Ishikawa (cell line): ENCODE results near the gene MARCKS.

ENCODE experiments used
- CREB1 ChIP-seq: IDR thresholded peaks from 2 replicates; pipeline ENCODE4 v1.6.1; 2012; ENCODE audit warnings: low read depth
- EP300 ChIP-seq: IDR thresholded peaks from 2 replicates; pipeline ENCODE4 v1.6.1; 2012; ENCODE audit warnings: borderline replicate concordance
- MAX ChIP-seq: IDR thresholded peaks from 2 replicates; pipeline ENCODE4 v1.6.1; 2012
- NFIC ChIP-seq: IDR thresholded peaks from 2 replicates; pipeline ENCODE4 v1.6.1; 2012
- RAD21 ChIP-seq: IDR thresholded peaks from 2 replicates; pipeline ENCODE4 v1.6.1; 2012; ENCODE audit warnings: low read depth
- REST ChIP-seq: IDR thresholded peaks from 2 replicates; pipeline ENCODE4 v1.6.1; 2012; ENCODE audit warnings: low read depth, mild to moderate bottlenecking
- TCF12 ChIP-seq: IDR thresholded peaks from 2 replicates; pipeline ENCODE4 v1.6.1; 2012; ENCODE audit warnings: low read depth
- USF1 ChIP-seq: IDR thresholded peaks from 2 replicates; pipeline ENCODE4 v1.6.1; 2012
- ZBTB7A ChIP-seq: IDR thresholded peaks from 2 replicates; pipeline ENCODE4 v1.6.1; 2012; ENCODE audit warnings: low read depth

GRCh38 chr6:113870917-113871316, 13.8 kb downstream of the MARCKS start:
- TF ChIP-seq REST = no peak
- no peak for TF ChIP-seq CREB1
- no peak for TF ChIP-seq TCF12
- TF ChIP-seq RAD21 = no peak
- TF ChIP-seq ZBTB7A = no peak
- no peak for TF ChIP-seq USF1
- no peak for TF ChIP-seq EP300
- TF ChIP-seq MAX = no peak
- TF ChIP-seq NFIC = no peak
